ENCODE data around the gene ZER1.

ZER1 gene

DNA sequence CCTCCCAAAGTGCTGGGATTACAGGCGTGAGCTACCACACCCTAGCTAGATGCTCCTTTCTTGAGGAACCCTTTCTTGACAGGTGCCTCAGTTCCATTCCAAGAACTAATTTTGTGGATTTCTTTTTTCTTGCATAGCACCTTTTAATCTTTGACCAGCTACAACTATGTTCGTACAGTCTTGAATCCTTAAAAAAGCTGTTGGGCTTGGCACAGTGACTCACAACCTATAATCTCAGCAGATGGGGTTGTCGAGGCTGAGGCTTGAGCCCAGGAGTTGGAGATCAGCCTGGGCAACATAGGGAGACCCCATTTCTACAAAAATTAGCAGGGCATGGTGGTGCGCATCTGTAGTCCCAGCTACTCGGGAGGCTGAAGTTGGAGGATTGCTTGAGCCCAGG is 1.3 kb upstream of the ZER1 start:
- peaks cover 2% of the 10 kb centered on the region for H3K4me1 ChIP-seq (ENCODE audit: insufficient read depth, insufficient read length)
- H3K36me3 ChIP-seq (ENCODE audit: insufficient read depth, insufficient read length, low read length), result peaks cover 9% of the 10 kb centered on the region
- H3K9ac ChIP-seq (ENCODE audit: insufficient read length, low read depth), result no peak overlapping the region
- DNase-seq (ENCODE audit: low read depth, low spot score), result no peak
- H3K9me3 ChIP-seq (ENCODE audit: insufficient read depth, low read length), result peaks cover 7% of the 10 kb centered on the region; the same call in 1 of the 2 replicates
- TF ChIP-seq ZNF274 (IDR thresholded peaks at IDR 0.05; ENCODE audit: low read depth, low read length) (no peak), YY1 (IDR thresholded peaks at IDR 0.05; ENCODE audit: insufficient read depth, insufficient read length) (no peak), SUZ12 (IDR thresholded peaks at IDR 0.05; ENCODE audit: extremely low read depth, insufficient read depth, insufficient read length) (no peak)
- no peak overlapping the region for H3K4me3 ChIP-seq (ENCODE audit: insufficient read length, low read depth)
- no peaks in the 10 kb centered on the region for H3K27me3 ChIP-seq (ENCODE audit: insufficient read depth, insufficient read length)

DNA sequence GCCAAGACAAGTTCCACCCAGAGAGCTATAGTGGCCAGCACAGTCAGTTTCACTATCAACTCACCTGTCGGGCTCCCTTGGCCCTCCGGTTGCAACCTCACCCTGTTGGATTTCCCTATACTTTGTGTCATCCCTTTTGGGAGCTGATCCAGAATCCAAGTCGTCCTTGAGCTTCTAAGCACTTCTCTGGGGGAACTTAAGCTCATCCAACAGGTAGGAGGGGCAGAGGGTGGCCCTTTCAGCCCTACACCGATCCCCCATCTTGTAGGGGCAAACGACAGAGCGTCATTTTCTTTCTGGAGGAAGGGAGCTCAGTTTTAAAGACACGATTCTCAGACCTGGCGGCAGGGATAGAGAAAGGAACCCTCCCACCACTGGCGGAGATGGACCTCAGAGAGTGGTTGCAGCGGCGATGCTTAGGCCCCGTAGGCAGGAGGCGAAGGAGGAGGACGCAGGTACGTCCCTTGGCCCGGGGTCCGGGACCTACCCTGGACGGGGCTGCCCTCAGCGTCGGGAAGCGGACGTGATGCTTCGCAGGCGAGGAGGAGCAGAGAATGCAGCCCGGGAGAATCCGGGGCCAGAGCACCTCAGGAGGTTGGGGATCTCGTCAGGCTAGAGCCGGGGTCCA is 519 bp downstream of the ZER1 start:
- DNase-seq (ENCODE audit: low read depth, low spot score), result peak; percentile 13
- Histone ChIP-seq H3K4me3 (ENCODE audit: insufficient read length, low read depth) (peak overlapping the region; percentile 88), H3K9ac (ENCODE audit: insufficient read length, low read depth) (peak overlapping the region; percentile 96), H3K9me3 (ENCODE audit: insufficient read depth, low read length) (peaks cover 6% of the 10 kb centered on the region; the same call in 1 of the 2 replicates), H3K27me3 (ENCODE audit: insufficient read depth, insufficient read length) (no peaks in the 10 kb centered on the region), H3K4me1 (ENCODE audit: insufficient read depth, insufficient read length) (peaks cover 2% of the 10 kb centered on the region), H3K36me3 (ENCODE audit: insufficient read depth, insufficient read length, low read length) (peaks cover 16% of the 10 kb centered on the region)
- TF ChIP-seq ZNF274 (IDR thresholded peaks at IDR 0.05; ENCODE audit: low read depth, low read length) (no peak), YY1 (IDR thresholded peaks at IDR 0.05; ENCODE audit: insufficient read depth, insufficient read length) (no peak), SUZ12 (IDR thresholded peaks at IDR 0.05; ENCODE audit: extremely low read depth, insufficient read depth, insufficient read length) (no peak)

DNA sequence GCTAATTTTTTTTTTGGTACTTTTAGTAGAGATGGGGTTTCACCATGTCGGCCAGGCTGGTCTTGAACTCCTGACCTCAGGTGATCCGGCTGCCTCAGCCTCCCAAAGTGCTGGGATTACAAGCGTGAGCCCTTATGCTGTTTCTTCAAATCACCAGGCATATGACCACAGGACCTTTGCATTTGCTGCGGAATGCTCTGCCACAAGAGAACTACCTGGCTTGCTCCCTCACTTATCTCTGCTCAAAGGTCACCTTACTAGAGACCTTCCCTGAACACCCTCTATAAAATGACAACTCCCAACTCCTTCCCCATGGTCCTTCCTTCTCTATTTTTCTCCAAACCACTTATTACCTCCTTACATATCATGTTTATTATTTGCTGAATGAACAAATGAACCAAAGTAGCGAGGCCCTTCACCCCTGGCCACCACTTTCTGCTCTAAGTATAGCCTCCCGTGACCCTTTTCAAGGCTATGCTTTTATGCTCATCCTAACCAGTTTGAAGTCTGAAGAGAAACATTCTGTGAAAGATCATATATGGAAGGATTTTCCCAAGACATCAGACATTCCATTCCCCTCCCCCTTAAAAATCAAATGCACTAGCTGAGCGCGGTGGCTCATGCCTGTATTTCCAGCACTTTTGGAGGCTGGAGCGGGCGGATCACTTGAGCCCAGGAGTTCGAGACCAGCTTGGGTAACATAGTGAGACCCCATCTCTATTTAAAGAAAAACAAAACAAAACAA is 1.3 kb downstream of the ZER1 start:
- peak overlapping the region; percentile 96 for H3K9ac ChIP-seq (ENCODE audit: insufficient read length, low read depth)
- peaks cover 16% of the 10 kb centered on the region for H3K36me3 ChIP-seq (ENCODE audit: insufficient read depth, insufficient read length, low read length)
- no peak for TF ChIP-seq YY1 (IDR thresholded peaks at IDR 0.05; ENCODE audit: insufficient read depth, insufficient read length)
- TF ChIP-seq ZNF274 (IDR thresholded peaks at IDR 0.05; ENCODE audit: low read depth, low read length), result no peak
- no peak for TF ChIP-seq SUZ12 (IDR thresholded peaks at IDR 0.05; ENCODE audit: extremely low read depth, insufficient read depth, insufficient read length)
- DNase-seq (ENCODE audit: low read depth, low spot score), result no peak
- peak overlapping the region; percentile 88 for H3K4me3 ChIP-seq (ENCODE audit: insufficient read length, low read depth)
- no peaks in the 10 kb centered on the region for H3K9me3 ChIP-seq (ENCODE audit: insufficient read depth, low read length)
- H3K27me3 ChIP-seq (ENCODE audit: insufficient read depth, insufficient read length), result no peaks in the 10 kb centered on the region
- H3K4me1 ChIP-seq (ENCODE audit: insufficient read depth, insufficient read length), result peaks cover 2% of the 10 kb centered on the region

DNA sequence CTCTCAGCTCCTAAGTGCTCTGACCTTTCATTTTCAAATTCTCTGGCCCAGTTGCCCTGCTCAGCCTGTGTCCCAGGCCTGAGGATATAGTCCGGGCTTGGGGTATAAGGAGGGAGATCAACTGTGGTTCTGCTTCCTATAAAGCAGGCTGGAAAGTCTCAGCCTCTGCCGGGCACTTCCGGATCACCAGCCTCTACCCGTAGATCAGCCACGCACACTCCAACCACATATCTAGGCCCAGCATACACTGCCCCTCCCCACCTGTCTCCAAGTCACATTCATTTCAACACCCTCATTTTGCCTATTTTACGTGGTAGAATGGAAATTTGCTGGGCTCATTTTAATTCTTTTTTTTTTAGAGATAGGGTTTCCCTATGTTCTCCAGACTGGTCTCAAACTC is 3.1 kb downstream of the ZER1 start:
- TF ChIP-seq YY1 (IDR thresholded peaks at IDR 0.05; ENCODE audit: insufficient read depth, insufficient read length) (no peak), SUZ12 (IDR thresholded peaks at IDR 0.05; ENCODE audit: extremely low read depth, insufficient read depth, insufficient read length) (no peak), ZNF274 (IDR thresholded peaks at IDR 0.05; ENCODE audit: low read depth, low read length) (no peak)
- Histone ChIP-seq H3K9ac (ENCODE audit: insufficient read length, low read depth) (no peak overlapping the region), H3K27me3 (ENCODE audit: insufficient read depth, insufficient read length) (no peaks in the 10 kb centered on the region), H3K9me3 (ENCODE audit: insufficient read depth, low read length) (no peaks in the 10 kb centered on the region), H3K4me1 (ENCODE audit: insufficient read depth, insufficient read length) (peaks cover 9% of the 10 kb centered on the region), H3K36me3 (ENCODE audit: insufficient read depth, insufficient read length, low read length) (peaks cover 16% of the 10 kb centered on the region), H3K4me3 (ENCODE audit: insufficient read length, low read depth) (no peak overlapping the region)
- DNase-seq (ENCODE audit: low read depth, low spot score), result no peak

DNA sequence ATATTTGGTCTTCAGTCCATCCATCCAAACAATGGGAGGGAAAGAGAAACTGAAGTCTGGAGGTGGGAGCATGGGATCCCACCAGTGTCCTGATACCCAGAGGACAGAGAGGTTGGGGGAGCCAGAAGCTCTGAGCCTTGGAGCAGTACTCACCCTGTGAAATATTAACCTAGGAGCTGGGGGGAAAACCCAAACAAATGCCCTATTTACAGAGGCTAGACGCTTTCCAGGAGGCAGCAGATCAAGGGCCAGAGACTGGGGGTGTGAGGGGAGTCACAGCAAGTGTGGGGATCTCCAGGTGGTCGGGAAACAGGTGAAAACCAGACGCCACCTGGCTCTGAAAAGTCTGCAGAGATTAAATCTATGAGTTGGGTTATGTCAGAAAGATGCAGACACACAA is 6.2 kb downstream of the ZER1 start:
- H3K9me3 ChIP-seq (ENCODE audit: insufficient read depth, low read length), result no peaks in the 10 kb centered on the region
- DNase-seq (ENCODE audit: low read depth, low spot score), result no peak
- peaks cover 19% of the 10 kb centered on the region for H3K36me3 ChIP-seq (ENCODE audit: insufficient read depth, insufficient read length, low read length)

DNA sequence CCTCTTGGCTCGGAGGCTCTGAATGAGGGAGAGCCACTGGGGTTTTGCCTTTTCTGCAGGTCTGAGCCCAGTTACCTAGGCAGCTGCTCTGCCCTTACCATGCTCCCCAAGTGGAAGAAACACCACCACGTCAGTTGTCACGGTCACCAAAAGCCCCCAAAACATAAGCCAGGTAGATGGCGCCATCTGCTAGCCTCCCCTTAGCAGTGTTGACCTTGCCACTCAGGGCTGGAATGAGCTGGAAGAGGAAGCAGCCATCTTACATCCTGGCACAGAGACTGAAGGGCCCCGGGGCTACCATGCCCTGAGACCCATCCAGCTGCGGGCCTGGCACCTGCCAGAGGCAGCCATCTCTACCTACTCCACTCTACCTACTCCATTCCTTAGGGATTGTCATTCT is 7.4 kb downstream of the ZER1 start:
- Histone ChIP-seq H3K36me3 (ENCODE audit: insufficient read depth, insufficient read length, low read length) (peaks cover 16% of the 10 kb centered on the region), H3K9ac (ENCODE audit: insufficient read length, low read depth) (no peak overlapping the region), H3K9me3 (ENCODE audit: insufficient read depth, low read length) (no peaks in the 10 kb centered on the region), H3K4me3 (ENCODE audit: insufficient read length, low read depth) (no peak overlapping the region), H3K27me3 (ENCODE audit: insufficient read depth, insufficient read length) (no peaks in the 10 kb centered on the region), H3K4me1 (ENCODE audit: insufficient read depth, insufficient read length) (peaks cover 11% of the 10 kb centered on the region)
- no peak for DNase-seq (ENCODE audit: low read depth, low spot score)
- TF ChIP-seq ZNF274 (IDR thresholded peaks at IDR 0.05; ENCODE audit: low read depth, low read length) (no peak), SUZ12 (IDR thresholded peaks at IDR 0.05; ENCODE audit: extremely low read depth, insufficient read depth, insufficient read length) (no peak), YY1 (IDR thresholded peaks at IDR 0.05; ENCODE audit: insufficient read depth, insufficient read length) (no peak)

More for the DNA sequence above, 6.2 kb downstream of the ZER1 start:
- Histone ChIP-seq H3K4me1 (ENCODE audit: insufficient read depth, insufficient read length) (peaks cover 13% of the 10 kb centered on the region), H3K27me3 (ENCODE audit: insufficient read depth, insufficient read length) (no peaks in the 10 kb centered on the region), H3K4me3 (ENCODE audit: insufficient read length, low read depth) (no peak overlapping the region), H3K9ac (ENCODE audit: insufficient read length, low read depth) (no peak overlapping the region)
- TF ChIP-seq ZNF274 (IDR thresholded peaks at IDR 0.05; ENCODE audit: low read depth, low read length) (no peak), YY1 (IDR thresholded peaks at IDR 0.05; ENCODE audit: insufficient read depth, insufficient read length) (no peak), SUZ12 (IDR thresholded peaks at IDR 0.05; ENCODE audit: extremely low read depth, insufficient read depth, insufficient read length) (no peak)

DNA sequence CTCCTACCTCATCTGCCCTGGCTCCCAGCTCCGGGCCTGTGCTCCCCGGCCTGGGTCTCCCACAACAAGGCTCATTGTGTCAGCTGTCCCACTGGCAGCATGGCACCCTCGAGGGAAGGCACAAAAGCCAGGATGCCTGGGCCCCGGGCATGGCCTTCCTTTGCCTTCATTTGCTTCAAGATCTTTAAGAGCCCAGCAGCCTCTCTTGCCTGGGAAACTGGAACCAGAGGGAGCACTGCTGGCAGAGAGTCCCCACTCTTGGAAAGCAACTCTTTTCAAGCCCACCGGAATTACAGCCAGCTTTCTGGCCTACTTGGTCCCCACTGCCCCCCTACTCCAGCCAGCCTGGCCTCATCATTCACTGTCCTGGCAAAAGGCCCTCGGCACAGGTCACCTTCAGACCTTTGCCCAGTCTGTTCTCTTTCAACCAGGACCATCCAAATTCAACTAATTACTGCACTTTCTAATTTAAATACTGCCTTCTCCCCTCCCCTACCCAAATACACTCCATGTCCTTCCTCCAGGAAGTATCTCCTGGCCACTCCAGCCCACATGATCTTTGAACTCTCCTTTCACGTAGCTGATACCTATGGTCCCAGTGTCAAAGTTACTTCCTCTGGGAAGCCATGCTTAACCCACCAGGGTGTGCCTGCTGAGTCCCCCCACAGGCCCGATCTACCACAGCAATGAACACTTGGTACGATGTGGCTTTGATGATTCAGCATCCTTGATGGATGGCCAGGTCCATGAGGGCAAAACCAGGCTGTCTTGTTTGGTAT is 8.9 kb downstream of the ZER1 start:
- no peaks in the 10 kb centered on the region for H3K9me3 ChIP-seq (ENCODE audit: insufficient read depth, low read length)
- H3K4me3 ChIP-seq (ENCODE audit: insufficient read length, low read depth), result no peak overlapping the region
- no peaks in the 10 kb centered on the region for H3K27me3 ChIP-seq (ENCODE audit: insufficient read depth, insufficient read length)
- TF ChIP-seq ZNF274 (IDR thresholded peaks at IDR 0.05; ENCODE audit: low read depth, low read length) (no peak), SUZ12 (IDR thresholded peaks at IDR 0.05; ENCODE audit: extremely low read depth, insufficient read depth, insufficient read length) (no peak), YY1 (IDR thresholded peaks at IDR 0.05; ENCODE audit: insufficient read depth, insufficient read length) (no peak)
- DNase-seq (ENCODE audit: low read depth, low spot score), result no peak
- H3K4me1 ChIP-seq (ENCODE audit: insufficient read depth, insufficient read length), result peaks cover 11% of the 10 kb centered on the region
- H3K36me3 ChIP-seq (ENCODE audit: insufficient read depth, insufficient read length, low read length), result peaks cover 8% of the 10 kb centered on the region
- H3K9ac ChIP-seq (ENCODE audit: insufficient read length, low read depth), result no peak overlapping the region

Measured in NT2/D1 (cell line).